ENCODE results near the gene KCNJ5. TPM values are rescaled to one million over a fixed set of nuclear protein-coding genes. Genes with fewer than 3 reads are reported as not detected.

Gene KCNJ5
- total RNA-seq, 4 donors from 2014 or later, result 0.30 to 1.2 (median 0.76) TPM

DNA sequence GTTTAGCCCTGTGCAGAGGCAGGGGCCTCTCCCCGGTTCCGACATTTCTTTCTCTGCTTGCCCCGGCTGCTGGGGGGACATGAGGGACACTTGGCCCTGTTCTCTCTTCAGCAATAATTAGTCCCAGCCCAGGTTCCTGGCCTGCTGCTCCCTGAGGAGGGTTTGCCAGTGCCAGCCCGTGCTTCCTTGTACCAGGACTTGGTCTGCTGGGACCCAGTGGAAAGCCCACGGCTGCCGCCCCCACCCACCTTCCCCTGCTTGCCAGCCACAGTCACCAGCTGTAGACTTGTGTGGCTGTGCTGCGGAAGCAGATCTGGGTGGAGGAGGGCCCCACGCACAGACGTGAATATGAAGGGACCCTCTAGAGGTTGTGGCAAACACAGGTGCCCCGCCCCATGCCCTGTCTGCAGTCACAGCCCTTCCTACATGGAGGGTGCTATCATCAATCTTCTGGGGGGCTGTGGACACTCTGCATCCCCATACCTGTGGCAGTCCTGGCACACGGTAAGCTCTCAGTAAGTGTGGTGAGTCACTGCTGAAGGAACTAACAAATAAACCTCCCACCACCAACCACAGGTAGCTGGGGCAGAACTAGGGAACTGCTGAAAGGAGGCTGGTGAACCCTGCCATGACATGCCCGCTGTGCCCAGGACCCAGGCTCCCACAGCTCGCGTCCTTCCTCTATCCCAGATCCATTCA lies 50.6 kb downstream of the KCNJ5 start:
- H3K4me1 ChIP-seq, result no peaks in the 10 kb centered on the region
- H3K4me3 ChIP-seq, result no peak overlapping the region
- 87 to 93% methylated on average over 12 to 14 of the region's 14 CpGs for WGBS, 2 donors
- DNase-seq (ENCODE audit: low spot score in 2 of 2), result no peak
- H3K27me3 ChIP-seq, result no peaks in the 10 kb centered on the region
- H3K36me3 ChIP-seq, result no peaks in the 10 kb centered on the region
- no peak for TF ChIP-seq EP300 (IDR thresholded peaks at IDR 0.05)
- TF ChIP-seq POLR2A (IDR thresholded peaks at IDR 0.05), result no peak
- TF ChIP-seq, protein P1, sequence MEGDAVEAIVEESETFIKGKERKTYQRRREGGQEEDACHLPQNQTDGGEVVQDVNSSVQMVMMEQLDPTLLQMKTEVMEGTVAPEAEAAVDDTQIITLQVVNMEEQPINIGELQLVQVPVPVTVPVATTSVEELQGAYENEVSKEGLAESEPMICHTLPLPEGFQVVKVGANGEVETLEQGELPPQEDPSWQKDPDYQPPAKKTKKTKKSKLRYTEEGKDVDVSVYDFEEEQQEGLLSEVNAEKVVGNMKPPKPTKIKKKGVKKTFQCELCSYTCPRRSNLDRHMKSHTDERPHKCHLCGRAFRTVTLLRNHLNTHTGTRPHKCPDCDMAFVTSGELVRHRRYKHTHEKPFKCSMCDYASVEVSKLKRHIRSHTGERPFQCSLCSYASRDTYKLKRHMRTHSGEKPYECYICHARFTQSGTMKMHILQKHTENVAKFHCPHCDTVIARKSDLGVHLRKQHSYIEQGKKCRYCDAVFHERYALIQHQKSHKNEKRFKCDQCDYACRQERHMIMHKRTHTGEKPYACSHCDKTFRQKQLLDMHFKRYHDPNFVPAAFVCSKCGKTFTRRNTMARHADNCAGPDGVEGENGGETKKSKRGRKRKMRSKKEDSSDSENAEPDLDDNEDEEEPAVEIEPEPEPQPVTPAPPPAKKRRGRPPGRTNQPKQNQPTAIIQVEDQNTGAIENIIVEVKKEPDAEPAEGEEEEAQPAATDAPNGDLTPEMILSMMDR (IDR thresholded peaks at IDR 0.05), result no peak
- H3K27ac ChIP-seq, result no peak overlapping the region
- no peaks in the 10 kb centered on the region for H3K9me3 ChIP-seq

DNA sequence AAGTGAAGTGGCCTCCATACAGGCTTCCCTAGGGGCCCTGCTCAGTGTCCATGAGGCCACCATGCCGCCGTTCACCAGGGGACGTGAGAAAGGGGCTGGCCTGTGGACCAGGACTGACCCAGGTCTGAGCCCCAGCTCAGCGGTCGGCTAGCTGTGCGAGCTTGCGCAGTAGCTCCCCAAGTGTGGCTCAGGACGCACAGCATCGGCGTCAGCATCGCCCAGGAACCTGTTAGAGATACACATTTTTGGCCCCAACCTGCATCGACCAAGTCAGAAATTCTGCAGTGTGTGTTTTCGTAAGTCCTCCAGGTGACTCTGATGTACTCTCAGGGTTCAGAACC lies 51.1 kb downstream of the KCNJ5 start:
- no peaks in the 10 kb centered on the region for H3K4me1 ChIP-seq
- no peaks in the 10 kb centered on the region for H3K9me3 ChIP-seq
- H3K27ac ChIP-seq, result no peak overlapping the region
- 93 to 94% methylated on average over 13 of the region's 13 CpGs for WGBS, 2 donors
- no peak overlapping the region for H3K4me3 ChIP-seq
- H3K36me3 ChIP-seq, result no peaks in the 10 kb centered on the region
- DNase-seq (ENCODE audit: low spot score in 2 of 2), result no peak
- H3K27me3 ChIP-seq, result no peaks in the 10 kb centered on the region
- TF ChIP-seq EP300 (IDR thresholded peaks at IDR 0.05), result no peak
- TF ChIP-seq, protein P1 (IDR thresholded peaks at IDR 0.05), result no peak
- TF ChIP-seq POLR2A (IDR thresholded peaks at IDR 0.05), result no peak

DNA sequence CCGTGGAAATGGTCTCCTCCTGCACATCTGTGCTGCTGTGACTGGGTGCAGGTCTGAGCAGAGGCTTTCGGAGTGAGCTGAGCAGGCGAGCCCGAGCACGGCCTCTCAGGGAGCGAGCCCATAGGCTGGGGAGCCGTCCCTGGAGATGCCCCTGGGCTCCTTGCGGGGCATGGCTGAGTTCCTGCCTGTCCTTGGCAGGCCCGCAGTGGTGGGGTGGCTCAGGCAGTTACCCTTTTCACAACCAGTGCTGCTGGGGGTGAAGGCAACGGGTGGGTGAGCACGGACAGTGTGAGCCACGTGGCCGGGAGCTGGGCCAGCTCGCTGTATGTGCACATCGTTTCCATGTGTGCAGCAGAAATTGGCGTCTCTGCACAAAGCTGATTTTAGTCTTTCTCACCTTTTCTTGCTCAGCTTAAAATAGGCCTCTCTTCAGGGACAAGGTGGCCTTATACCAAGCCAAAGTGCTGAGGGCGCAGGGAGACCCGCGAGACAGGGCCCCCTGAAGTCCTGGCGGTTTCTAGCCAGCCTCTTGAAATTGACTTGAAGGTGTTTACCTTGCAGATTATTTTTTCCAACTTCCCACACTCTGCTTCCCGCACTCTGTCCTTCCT lies 51.8 kb downstream of the KCNJ5 start, which contains the start of gene TP53AIP1:
TSS of gene TP53AIP1 (minus strand) at position 55 of the 611 bp plus-strand sequence. CDS start 5,053 bp downstream, outside the sequence.
- no peak for DNase-seq (ENCODE audit: low spot score in 2 of 2)
- no peaks in the 10 kb centered on the region for H3K36me3 ChIP-seq
- H3K27ac ChIP-seq, result no peak within 1 kb of the TSS
- TF ChIP-seq, protein P1 (IDR thresholded peaks at IDR 0.05), result no peak
- TF ChIP-seq EP300 (IDR thresholded peaks at IDR 0.05), result no peak
- no peak for TF ChIP-seq POLR2A (IDR thresholded peaks at IDR 0.05)
- WGBS, 2 donors, result 77 to 90% methylated on average over 15 to 21 of the region's 21 CpGs
- no peaks in the 10 kb centered on the region for H3K9me3 ChIP-seq
- H3K4me3 ChIP-seq, result no peak within 1 kb of the TSS
- H3K4me1 ChIP-seq, result no peaks in the 10 kb centered on the region
- H3K27me3 ChIP-seq, result no peaks in the 10 kb centered on the region

DNA sequence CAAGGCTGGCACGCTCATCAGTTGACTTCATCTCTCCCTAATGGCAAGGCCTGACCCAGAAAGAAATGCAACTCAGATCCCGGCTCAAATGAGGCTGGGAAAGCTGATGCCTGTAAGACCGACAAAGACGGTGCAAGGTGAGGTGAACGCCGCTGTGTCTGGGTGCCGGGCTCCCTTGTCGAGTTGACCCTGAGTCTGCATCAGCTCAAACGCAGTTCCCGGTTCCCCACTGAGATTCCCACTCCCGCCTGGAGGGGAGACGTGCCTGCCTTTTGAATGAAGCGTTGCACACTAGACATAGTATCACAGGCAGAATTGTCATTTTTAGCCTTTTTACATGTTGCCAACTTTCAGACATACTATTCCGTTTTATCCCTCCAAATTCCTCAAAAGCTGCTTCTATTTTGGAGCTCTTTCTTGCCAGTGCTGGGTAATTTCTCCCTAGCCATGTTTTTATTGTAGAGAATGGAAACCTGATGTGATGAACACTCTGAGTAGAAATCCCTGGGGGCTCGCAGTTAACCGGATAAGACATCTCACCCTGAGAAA lies 52.3 kb downstream of the KCNJ5 start:
- no peaks in the 10 kb centered on the region for H3K27me3 ChIP-seq
- no peak for DNase-seq (ENCODE audit: low spot score in 2 of 2)
- TF ChIP-seq, protein P1 (IDR thresholded peaks at IDR 0.05), result no peak
- TF ChIP-seq EP300 (IDR thresholded peaks at IDR 0.05), result no peak
- TF ChIP-seq POLR2A (IDR thresholded peaks at IDR 0.05), result no peak
- no peaks in the 10 kb centered on the region for H3K9me3 ChIP-seq
- H3K4me1 ChIP-seq, result no peaks in the 10 kb centered on the region
- no peak overlapping the region for H3K27ac ChIP-seq
- no peaks in the 10 kb centered on the region for H3K36me3 ChIP-seq
- 53 to 54% methylated on average over 16 of the region's 16 CpGs for WGBS, 2 donors
- no peak overlapping the region for H3K4me3 ChIP-seq

DNA sequence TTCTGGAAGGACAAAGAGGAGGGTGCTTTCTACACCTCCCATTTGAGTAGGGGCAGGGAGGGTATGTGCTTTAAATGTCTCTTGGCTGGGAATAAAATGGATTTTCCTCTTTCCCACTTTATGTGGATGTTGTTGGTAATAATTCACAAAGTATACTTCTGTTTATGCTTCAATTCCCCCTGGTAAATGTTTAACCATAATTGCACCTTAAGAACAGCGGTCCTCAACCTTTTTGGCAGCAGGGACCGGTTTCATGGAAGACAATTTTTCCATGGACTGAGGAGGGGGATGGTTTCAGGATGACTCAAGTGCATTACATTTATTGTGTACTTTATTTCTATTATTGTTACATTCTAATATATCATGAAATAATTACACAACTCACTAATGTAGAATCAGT lies 55.5 kb downstream of the KCNJ5 start:
- Histone ChIP-seq H3K27me3 (no peaks in the 10 kb centered on the region), H3K36me3 (no peaks in the 10 kb centered on the region), H3K9me3 (no peaks in the 10 kb centered on the region), H3K27ac (no peak overlapping the region), H3K4me3 (no peak overlapping the region), H3K4me1 (no peaks in the 10 kb centered on the region)
- 89 to 91% methylated on average over 2 of the region's 2 CpGs for WGBS, 2 donors
- TF ChIP-seq, protein P1 (IDR thresholded peaks at IDR 0.05), result no peak
- TF ChIP-seq POLR2A (IDR thresholded peaks at IDR 0.05) (no peak), EP300 (IDR thresholded peaks at IDR 0.05) (no peak)
- no peak for DNase-seq (ENCODE audit: low spot score in 2 of 2)

Measured in tibial nerve (tissue), 4 donors.